Islet precursor cell (in vitro differentiated cells): Measurements from ENCODE around the gene RNF25.

Experiments
- DNase-seq: peaks from one replicate; pipeline ENCODE4 v3.0.0-alpha.2; 2018

The RNF25 gene

DNA sequence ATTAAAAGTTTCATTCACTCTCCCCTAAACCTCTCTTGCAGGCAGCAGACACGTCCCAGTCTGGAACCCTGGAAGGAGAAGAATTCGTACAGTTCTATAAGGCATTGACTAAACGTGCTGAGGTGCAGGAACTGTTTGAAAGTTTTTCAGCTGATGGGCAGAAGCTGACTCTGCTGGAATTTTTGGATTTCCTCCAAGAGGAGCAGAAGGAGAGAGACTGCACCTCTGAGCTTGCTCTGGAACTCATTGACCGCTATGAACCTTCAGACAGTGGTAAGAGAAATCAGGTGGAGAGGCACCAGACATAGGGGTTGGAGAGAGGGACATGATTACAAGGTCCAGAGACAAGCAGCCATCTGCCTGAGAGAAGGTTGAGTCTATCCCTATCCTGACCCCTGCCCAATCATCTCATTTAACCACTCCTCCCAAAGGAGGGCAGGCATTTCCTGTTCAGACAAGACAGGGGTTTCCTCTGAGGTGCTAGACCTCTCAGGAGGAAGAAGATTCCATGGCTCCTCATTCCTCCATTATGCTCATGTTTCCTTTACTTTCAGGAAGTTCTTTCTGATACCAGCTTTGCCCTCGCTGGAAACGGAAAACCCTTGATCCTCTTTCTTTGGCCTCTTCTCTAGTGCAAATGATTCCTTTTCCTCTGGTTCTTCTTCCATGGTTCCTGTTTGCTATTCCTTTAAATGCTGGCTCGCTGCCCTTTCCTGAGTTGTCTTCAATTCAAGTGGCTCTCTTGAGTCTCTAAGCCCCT, 49.0 kb downstream of the RNF25 start:
- DNase-seq, result no peak

GRCh38 chr2:218621007-218621406, 50.8 kb downstream of the RNF25 start:
- no peak for DNase-seq

DNA sequence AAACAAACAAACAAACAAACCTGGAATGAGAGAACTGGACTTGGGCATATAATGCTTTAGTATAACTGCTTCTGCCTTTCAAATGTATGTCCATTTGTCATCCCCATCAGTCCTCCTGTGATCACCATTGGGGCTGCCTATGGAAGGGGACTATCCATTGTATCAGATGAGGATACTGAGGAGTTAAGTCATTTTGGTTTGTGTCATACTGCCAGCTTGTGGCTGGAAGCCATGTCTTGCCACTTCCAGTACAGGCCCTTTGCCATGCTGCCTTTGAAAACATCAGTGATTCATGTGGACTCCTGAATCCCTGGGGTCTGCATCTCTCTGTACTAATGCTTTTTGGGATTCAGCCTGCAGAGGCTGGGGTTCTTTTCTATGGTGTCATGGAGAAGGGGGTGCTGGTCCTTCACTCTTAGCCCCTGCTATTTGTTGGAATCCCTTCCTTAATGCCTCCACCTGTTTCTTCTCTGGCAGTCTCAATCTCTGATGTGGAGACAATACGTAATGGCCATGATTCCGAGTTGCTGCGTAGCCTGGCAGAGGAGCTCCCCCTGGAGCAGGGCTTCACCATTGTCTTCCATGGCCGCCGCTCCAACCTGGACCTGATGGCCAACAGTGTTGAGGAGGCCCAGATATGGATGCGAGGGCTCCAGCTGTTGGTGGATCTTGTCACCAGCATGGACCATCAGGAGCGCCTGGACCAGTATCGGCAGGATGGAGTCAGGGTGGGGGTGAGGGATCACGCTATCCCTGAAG, 53.5 kb downstream of the RNF25 start:
- DNase-seq, result no peak

DNA sequence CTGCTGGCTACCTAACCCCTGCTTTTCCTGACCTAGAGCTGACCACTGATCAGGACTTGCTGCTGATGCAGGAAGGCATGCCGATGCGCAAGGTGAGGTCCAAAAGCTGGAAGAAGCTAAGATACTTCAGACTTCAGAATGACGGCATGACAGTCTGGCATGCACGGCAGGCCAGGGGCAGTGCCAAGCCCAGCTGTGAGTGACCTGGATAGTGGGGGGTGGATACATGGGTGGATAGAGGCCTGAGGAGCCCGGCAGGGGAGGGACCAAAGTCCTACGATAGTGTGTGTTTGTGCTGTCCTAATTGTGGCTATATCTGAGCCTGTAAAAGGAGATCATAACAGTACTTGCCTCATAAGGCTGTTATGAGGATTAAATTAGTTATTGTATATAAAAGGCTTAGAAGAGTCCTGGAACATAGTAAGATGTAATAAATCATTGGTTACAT, 55.9 kb downstream of the RNF25 start:
- no peak for DNase-seq
